H1 (cell line): ENCODE data around the gene IL21. TPM values are rescaled to one million over a fixed set of nuclear protein-coding genes. Genes with fewer than 3 reads are reported as not detected.

ENCODE experiments used
- CTCF ChIA-PET: fragments of 300-600 bp; sonication (Branson Sonifier 250); formaldehyde crosslinking; loops from one replicate; lab custom pipeline; 2021; ENCODE audit not compliant: partially characterized antibody; lab: Charles Lee
- POLR2A ChIA-PET: fragments of 300-600 bp; sonication (Branson Sonifier 250); formaldehyde crosslinking; loops from one replicate; lab custom pipeline; 2021; ENCODE audit warnings: inconsistent platforms; ENCODE audit not compliant: partially characterized antibody; lab: Charles Lee
- DNase-seq, 2 experiments: peaks; one replicate each; pipeline versions ENCODE4 v3.0.0 to v3.0.0-alpha.2; 2010 to 2022; ENCODE audit warnings: low spot score in 2 of 2, low read depth in 1 of 2, mixed read lengths in 1 of 2
- FAIRE-seq: peaks from 2 replicates; lab custom pipeline; 2011; peaks lifted over from hg19 to GRCh38; lab: Jason Lieb, UNC
- H2AFZ ChIP-seq: 2 replicates; pipeline ENCODE4 v1.8.1; 2012; ENCODE audit warnings: low read length, inconsistent platforms
- H2AK5ac ChIP-seq: 2 replicates; pipeline ENCODE4 v1.6.1; 2013; ENCODE audit warnings: low read depth, low read length
- H2BK120ac ChIP-seq: replicated peaks from 2 replicates; pipeline ENCODE3; 2013; ENCODE audit warnings: low read depth, low read length, inconsistent platforms
- H2BK12ac ChIP-seq: 2 replicates; pipeline ENCODE4 v1.6.1; 2013; ENCODE audit warnings: low read depth, low read length
- H2BK15ac ChIP-seq: 2 replicates; pipeline ENCODE4 v1.6.1; 2013; ENCODE audit warnings: low read length
- H2BK20ac ChIP-seq: 2 replicates; pipeline ENCODE4 v1.6.1; 2013; ENCODE audit warnings: low read length
- H2BK5ac ChIP-seq: 2 replicates; pipeline ENCODE4 v1.6.1; 2013; ENCODE audit warnings: low read depth, low read length
- H3K14ac ChIP-seq: 2 replicates; pipeline ENCODE4 v1.6.1; 2013; ENCODE audit warnings: inconsistent platforms; ENCODE audit not compliant: insufficient read length
- H3K18ac ChIP-seq: 2 replicates; pipeline ENCODE4 v1.6.1; 2013; ENCODE audit warnings: low read length; ENCODE audit errors: extremely low read depth
- H3K23ac ChIP-seq: 2 replicates; pipeline ENCODE4 v1.6.1; 2013; ENCODE audit warnings: inconsistent platforms; ENCODE audit not compliant: insufficient read length
- H3K23me2 ChIP-seq: 2 replicates; pipeline ENCODE4 v1.6.1; 2013; ENCODE audit warnings: low read depth, low read length
- H3K27ac ChIP-seq: 2 replicates; pipeline ENCODE4 v1.6.1; 2011; ENCODE audit warnings: low read depth, low read length, inconsistent platforms
- H3K27me3 ChIP-seq, 4 experiments: replicated peaks in 1 of 4; 1 replicate in 1 of 4; 2 replicates in 3 of 4; pipeline versions ENCODE4 v1.6.1 to v1.8.1; 2011 to 2013; ENCODE audit warnings: low read length in 3 of 4, mild to moderate bottlenecking in 3 of 4, inconsistent platforms in 2 of 4, mixed read lengths in 2 of 4, moderate library complexity in 1 of 4; ENCODE audit not compliant: control insufficient read depth in 3 of 4, insufficient read depth in 3 of 4; ENCODE audit errors: extremely low read depth in 1 of 4
- H3K36me3 ChIP-seq, 4 experiments: 2 replicates each; pipeline versions ENCODE4 v1.6.1 to v1.8.1; 2011 to 2013; ENCODE audit warnings: mild to moderate bottlenecking in 4 of 4, low read length in 3 of 4, moderate library complexity in 2 of 4, control low read depth in 1 of 4, inconsistent platforms in 1 of 4; ENCODE audit not compliant: insufficient read depth in 4 of 4, control insufficient read depth in 2 of 4
- H3K4ac ChIP-seq: replicated peaks from 2 replicates; pipeline ENCODE3; 2013; ENCODE audit warnings: low read length, low read depth, mixed read lengths, inconsistent platforms; ENCODE audit not compliant: insufficient read length
- H3K4me1 ChIP-seq, 4 experiments: replicated peaks in 1 of 4; 1 replicate in 1 of 4; 2 replicates in 3 of 4; pipeline versions ENCODE4 v1.6.1 to v1.8.1; 2011 to 2013; ENCODE audit warnings: low read length in 3 of 4, inconsistent platforms in 2 of 4, mixed read lengths in 1 of 4; ENCODE audit not compliant: insufficient read depth in 4 of 4, control insufficient read depth in 3 of 4
- H3K4me2 ChIP-seq, 2 experiments: 2 replicates each; pipeline versions ENCODE4 v1.6.1 to v1.8.1; 2011 to 2013; ENCODE audit warnings: low read depth in 2 of 2, low read length in 2 of 2, control low read depth in 1 of 2, inconsistent platforms in 1 of 2, mild to moderate bottlenecking in 1 of 2; ENCODE audit not compliant: insufficient read depth in 1 of 2
- H3K4me3 ChIP-seq, 4 experiments: fragments of 200-600, 300-600 bp in 1 of 4; sonication (generic), shearing (Covaris generic), sonication (Bioruptor Twin) in 1 of 4; 2 replicates each; pipeline versions ENCODE4 v1.5.1 to v1.8.1; 2011 to 2016; ENCODE audit warnings: low read length in 4 of 4, low read depth in 3 of 4, control low read depth in 2 of 4, inconsistent platforms in 2 of 4, mild to moderate bottlenecking in 2 of 4, mixed read lengths in 1 of 4, moderate library complexity in 1 of 4; ENCODE audit not compliant: insufficient read depth in 2 of 4; ENCODE audit errors: extremely low read depth in 1 of 4
- H3K56ac ChIP-seq: replicated peaks from 2 replicates; pipeline ENCODE3; 2013; ENCODE audit warnings: low read depth, mild to moderate bottlenecking, mixed read lengths, low read length, inconsistent platforms; ENCODE audit not compliant: insufficient read length
- H3K79me1 ChIP-seq: 2 replicates; pipeline ENCODE4 v1.6.1; 2013; ENCODE audit warnings: low read depth, low read length, control low read depth
- H3K79me2 ChIP-seq, 2 experiments: 2 replicates each; pipeline versions ENCODE4 v1.6.1 to v1.8.1; 2012 to 2013; ENCODE audit warnings: low read length in 2 of 2, mild to moderate bottlenecking in 2 of 2, inconsistent platforms in 1 of 2; ENCODE audit not compliant: insufficient read depth in 2 of 2, control insufficient read depth in 1 of 2
- H3K9ac ChIP-seq, 4 experiments: replicated peaks in 1 of 4; 1 replicate in 1 of 4; 2 replicates in 3 of 4; pipeline versions ENCODE4 v1.6.1 to v1.8.1; 2011 to 2013; ENCODE audit warnings: low read depth in 3 of 4, low read length in 3 of 4, control low read depth in 2 of 4, mild to moderate bottlenecking in 2 of 4, moderate library complexity in 2 of 4, inconsistent platforms in 1 of 4; ENCODE audit errors: extremely low read depth in 1 of 4
- H3K9me3 ChIP-seq, 2 experiments: 2 replicates each; pipeline versions ENCODE4 v1.6.1 to v1.8.1; 2012 to 2013; ENCODE audit warnings: mild to moderate bottlenecking in 2 of 2, moderate library complexity in 2 of 2, control low read depth in 1 of 2, inconsistent platforms in 1 of 2, low read depth in 1 of 2, low read length in 1 of 2, mixed read lengths in 1 of 2; ENCODE audit not compliant: insufficient read depth in 2 of 2
- H4K20me1 ChIP-seq, 2 experiments: replicated peaks in 1 of 2; 2 replicates each; pipeline versions ENCODE3 to v1.8.1; 2011 to 2013; ENCODE audit warnings: inconsistent platforms in 2 of 2, low read length in 2 of 2, mild to moderate bottlenecking in 1 of 2; ENCODE audit not compliant: insufficient read depth in 2 of 2, control insufficient read depth in 1 of 2
- H4K5ac ChIP-seq: 2 replicates; pipeline ENCODE4 v1.6.1; 2013; ENCODE audit warnings: low read length, low read depth, mixed read lengths, inconsistent platforms; ENCODE audit not compliant: insufficient read length
- H4K8ac ChIP-seq: 2 replicates; pipeline ENCODE4 v1.8.0; 2013; ENCODE audit warnings: mild to moderate bottlenecking, moderate library complexity, low read length, inconsistent platforms; ENCODE audit not compliant: insufficient read depth; ENCODE audit errors: extremely low read depth
- H4K91ac ChIP-seq: replicated peaks from 2 replicates; pipeline ENCODE3; 2013; ENCODE audit warnings: low read length, mixed read lengths, inconsistent platforms; ENCODE audit not compliant: insufficient read length
- BCL11A ChIP-seq, 2 experiments: IDR thresholded peaks; one replicate each; pipeline ENCODE4 v1.6.1; 2011; ENCODE audit warnings: low read depth in 2 of 2, low read length in 2 of 2, mild to moderate bottlenecking in 2 of 2
- CEBPB ChIP-seq: IDR thresholded peaks from 2 replicates; pipeline ENCODE4 v1.6.1; 2012; ENCODE audit warnings: low read depth, low read length
- EGR1 ChIP-seq: IDR thresholded peaks from 2 replicates; pipeline ENCODE4 v1.6.1; 2011; ENCODE audit warnings: low read depth, low read length, borderline replicate concordance
- EP300 ChIP-seq, 2 experiments: IDR thresholded peaks; 1 replicate in 1 of 2; 2 replicates in 1 of 2; pipeline ENCODE4 v1.6.1; 2011 to 2012; ENCODE audit warnings: low read depth in 2 of 2, low read length in 2 of 2, mild to moderate bottlenecking in 2 of 2, borderline replicate concordance in 1 of 2, inconsistent platforms in 1 of 2, moderate library complexity in 1 of 2
- FOSL1 ChIP-seq: IDR thresholded peaks from 2 replicates; pipeline ENCODE4 v1.6.1; 2011; ENCODE audit warnings: mild to moderate bottlenecking, low read depth, low read length, moderate library complexity; ENCODE audit not compliant: insufficient read depth
- GABPA ChIP-seq: IDR thresholded peaks from 2 replicates; pipeline ENCODE4 v1.6.1; 2011; ENCODE audit warnings: mild to moderate bottlenecking, low read length, moderate library complexity, borderline replicate concordance; ENCODE audit not compliant: insufficient read depth
- HDAC6 ChIP-seq: IDR thresholded peaks from one replicate; pipeline ENCODE4 v1.7.1; 2012; ENCODE audit warnings: low read depth, mild to moderate bottlenecking, inconsistent platforms, low read length, moderate library complexity
- NRF1 ChIP-seq: IDR thresholded peaks from 2 replicates; pipeline ENCODE4 v1.6.1; 2011; ENCODE audit warnings: mild to moderate bottlenecking, low read depth, low read length, improper control_type of control experiment
- POLR2AphosphoS5 ChIP-seq: IDR thresholded peaks from 2 replicates; pipeline ENCODE4 v1.6.1; 2011; ENCODE audit warnings: low read depth, low read length
- WGBS, 2 experiments: shearing (Covaris generic) in 1 of 2; methylation state at CpG; one replicate each; pipeline versions ENCODE4 v1.1.6 to v1.1.7; 2013 to 2015; ENCODE audit warnings: low lambda C conversion rate in 2 of 2, mixed read lengths in 2 of 2, inconsistent platforms in 1 of 2, low coverage in 1 of 2, missing lambda C conversion rate in 1 of 2; ENCODE audit not compliant: insufficient replicate concordance in 2 of 2, insufficient coverage in 1 of 2, insufficient read length in 1 of 2; ENCODE audit errors: extremely low coverage in 1 of 2, missing lambda C conversion rate in 1 of 2; 5-methylcytosine and 5-hydroxymethylcytosine counted together
- polyA plus RNA-seq, 7 experiments: library from polyadenylated mRNA; depleted of rRNA in 3 of 7; stranded (reverse) in 5 of 7; unstranded in 2 of 7; fragments of >200 nt in 5 of 7; fragments of 200-250 nt in 2 of 7; gene quantifications; 1 replicate in 5 of 7; 2 replicates in 1 of 7; 4 replicates in 1 of 7; pipeline versions ENCODE4 v1.2.1 to v1.2.3, GENCODE V29; 2011 to 2013; ENCODE audit warnings: missing spikeins in 2 of 7, mixed read lengths in 2 of 7
- total RNA-seq: library from RNA; stranded (reverse); fragmentation: NEBNext Ultra II Directional; extraction: Animal tissue kit (Norgen Biotek cat#: 25700); gene quantifications from 2 replicates; pipeline ENCODE4 v1.2.1, GENCODE V29; 2021
- TF ChIP-seq, protein P1 (sequence below): IDR thresholded peaks from 2 replicates; pipeline ENCODE4 v1.6.1; 2012; ENCODE audit warnings: inconsistent platforms
- TF ChIP-seq, protein P2 (sequence below): IDR thresholded peaks from 2 replicates; pipeline ENCODE4 v1.6.1; 2011; ENCODE audit warnings: low read length, improper control_type of control experiment

Gene IL21
- total and polyA plus RNA-seq, 2 of the 8 experiments (the other 6 are each of a cell fraction or from before 2014, with no cell fraction given) = not detected

DNA sequence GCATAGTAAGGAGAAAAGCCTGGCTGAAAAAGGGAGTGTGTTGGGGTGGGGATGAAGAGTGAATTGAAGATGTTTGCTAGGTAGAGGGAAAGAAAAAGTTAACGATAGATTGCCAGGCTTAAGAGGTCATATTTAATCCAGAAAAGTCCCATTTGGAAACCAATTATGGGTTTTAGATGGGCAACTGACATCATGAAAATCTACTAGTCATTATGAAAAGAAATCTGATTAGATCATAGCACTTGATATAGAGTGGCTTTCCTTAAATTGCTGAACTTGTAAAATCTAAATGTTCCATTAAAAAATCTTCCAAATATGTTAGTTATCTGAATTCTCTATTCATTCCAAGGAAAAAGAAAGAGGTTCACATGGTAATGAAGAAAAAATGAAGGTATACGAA, 37.5 kb upstream of the IL21 start:
- H2BK5ac ChIP-seq = no peak overlapping the region
- no peak overlapping the region for H3K4me3 ChIP-seq
- ChIA-PET CTCF (no interaction called here), POLR2A (no interaction called here)
- H3K56ac ChIP-seq = no peak overlapping the region
- 84 to 100% methylated on average over 1 to 2 of the region's 2 CpGs for WGBS, 2 experiments
- H3K18ac ChIP-seq = no peak overlapping the region
- FAIRE-seq (no peak), DNase-seq (no peak)
- no peaks in the 10 kb centered on the region for H3K79me2 ChIP-seq
- H4K5ac ChIP-seq = no peak overlapping the region
- no peak overlapping the region for H4K8ac ChIP-seq
- no peak overlapping the region for H3K4ac ChIP-seq
- no peaks in the 10 kb centered on the region for H3K27me3 ChIP-seq
- no peak overlapping the region for H2BK15ac ChIP-seq
- H3K23me2 ChIP-seq = no peaks in the 10 kb centered on the region
- no peak overlapping the region for H3K4me2 ChIP-seq
- no peak overlapping the region for H4K91ac ChIP-seq
- no peak overlapping the region for H2BK20ac ChIP-seq
- H2AK5ac ChIP-seq = no peak overlapping the region
- H2AFZ ChIP-seq = no peak overlapping the region
- H2BK12ac ChIP-seq = no peak overlapping the region
- no peak overlapping the region for H3K27ac ChIP-seq
- no peaks in the 10 kb centered on the region for H3K9me3 ChIP-seq
- no peaks in the 10 kb centered on the region for H3K79me1 ChIP-seq
- no peaks in the 10 kb centered on the region for H3K36me3 ChIP-seq
- H4K20me1 ChIP-seq = no peaks in the 10 kb centered on the region
- H3K23ac ChIP-seq = no peak overlapping the region
- no peak overlapping the region for H3K9ac ChIP-seq
- H3K4me1 ChIP-seq = no peaks in the 10 kb centered on the region
- no peak overlapping the region for H3K14ac ChIP-seq
- no peak overlapping the region for H2BK120ac ChIP-seq
- no peak for TF ChIP-seq CEBPB
- no peak for TF ChIP-seq NRF1
- no peak for TF ChIP-seq EP300 (IDR thresholded peaks at IDR 0.05; ENCODE audit: borderline replicate concordance in 1 of 2, low read depth in 2 of 2, low read length in 2 of 2)
- TF ChIP-seq FOSL1 = no peak
- TF ChIP-seq, protein P1, sequence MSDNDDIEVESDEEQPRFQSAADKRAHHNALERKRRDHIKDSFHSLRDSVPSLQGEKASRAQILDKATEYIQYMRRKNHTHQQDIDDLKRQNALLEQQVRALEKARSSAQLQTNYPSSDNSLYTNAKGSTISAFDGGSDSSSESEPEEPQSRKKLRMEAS = no peak
- TF ChIP-seq HDAC6 = no peak
- TF ChIP-seq, protein P2, sequence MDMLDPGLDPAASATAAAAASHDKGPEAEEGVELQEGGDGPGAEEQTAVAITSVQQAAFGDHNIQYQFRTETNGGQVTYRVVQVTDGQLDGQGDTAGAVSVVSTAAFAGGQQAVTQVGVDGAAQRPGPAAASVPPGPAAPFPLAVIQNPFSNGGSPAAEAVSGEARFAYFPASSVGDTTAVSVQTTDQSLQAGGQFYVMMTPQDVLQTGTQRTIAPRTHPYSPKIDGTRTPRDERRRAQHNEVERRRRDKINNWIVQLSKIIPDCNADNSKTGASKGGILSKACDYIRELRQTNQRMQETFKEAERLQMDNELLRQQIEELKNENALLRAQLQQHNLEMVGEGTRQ = no peak
- TF ChIP-seq BCL11A (IDR thresholded peaks at IDR 0.05; ENCODE audit: low read depth in 2 of 2, low read length in 2 of 2) = no peak
- TF ChIP-seq GABPA = no peak
- no peak for TF ChIP-seq POLR2AphosphoS5
- TF ChIP-seq EGR1 = no peak
